Suprapubic skin (tissue), 3 donors: ENCODE data around the gene CENATAC.

ENCODE experiments used
- CTCF ChIP-seq, 2 donors: fragments of 200-600 bp in 1 of 2; fragments of 450-650 bp in 1 of 2; sonication (generic) in 1 of 2; IDR thresholded peaks; one replicate each; pipeline ENCODE4 v1.5.1; 2016 to 2019; ENCODE audit warnings: antibody characterized with exemption in 2 of 2, mild to moderate bottlenecking in 1 of 2, moderate library complexity in 1 of 2
- POLR2A ChIP-seq, 2 donors: fragments of 450-650 bp; IDR thresholded peaks; one replicate each; pipeline ENCODE4 v1.6.1; 2017; ENCODE audit warnings: antibody characterized with exemption in 2 of 2, mild to moderate bottlenecking in 2 of 2, moderate library complexity in 2 of 2

- no peak for TF ChIP-seq CTCF (IDR thresholded peaks at IDR 0.05)
- no peak for TF ChIP-seq POLR2A (IDR thresholded peaks at IDR 0.05)
Observed at GRCh38 chr11:118998388-118998717, 415 bp downstream of the CENATAC start.
